ENCODE data around the gene SVIL.

The SVIL gene

DNA sequence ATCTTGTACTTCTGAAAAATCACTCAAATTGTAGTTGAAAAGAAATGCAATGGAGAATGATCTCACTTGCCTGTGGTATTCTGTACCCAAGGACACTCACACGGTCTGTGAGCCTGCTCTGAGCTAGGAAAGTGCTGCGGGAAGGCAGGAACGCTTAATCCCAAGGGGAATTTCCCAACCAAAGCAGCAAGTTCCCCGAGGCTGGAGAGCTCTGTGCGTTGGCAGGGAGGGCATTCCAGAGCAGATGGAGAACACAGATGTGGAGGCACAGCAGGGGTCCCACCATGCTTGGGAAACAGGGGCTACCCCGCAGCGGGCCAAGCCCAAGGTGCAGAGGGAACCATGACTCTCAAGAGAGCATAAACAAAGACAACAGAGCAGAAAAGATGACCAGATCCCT is 13.6 kb downstream of the SVIL start:
- H3K4me3 ChIP-seq (ENCODE audit: low read length), result no peak overlapping the region
- DNase-seq (ENCODE audit: low read depth), result peak; percentile 85
- TF ChIP-seq, protein P1, sequence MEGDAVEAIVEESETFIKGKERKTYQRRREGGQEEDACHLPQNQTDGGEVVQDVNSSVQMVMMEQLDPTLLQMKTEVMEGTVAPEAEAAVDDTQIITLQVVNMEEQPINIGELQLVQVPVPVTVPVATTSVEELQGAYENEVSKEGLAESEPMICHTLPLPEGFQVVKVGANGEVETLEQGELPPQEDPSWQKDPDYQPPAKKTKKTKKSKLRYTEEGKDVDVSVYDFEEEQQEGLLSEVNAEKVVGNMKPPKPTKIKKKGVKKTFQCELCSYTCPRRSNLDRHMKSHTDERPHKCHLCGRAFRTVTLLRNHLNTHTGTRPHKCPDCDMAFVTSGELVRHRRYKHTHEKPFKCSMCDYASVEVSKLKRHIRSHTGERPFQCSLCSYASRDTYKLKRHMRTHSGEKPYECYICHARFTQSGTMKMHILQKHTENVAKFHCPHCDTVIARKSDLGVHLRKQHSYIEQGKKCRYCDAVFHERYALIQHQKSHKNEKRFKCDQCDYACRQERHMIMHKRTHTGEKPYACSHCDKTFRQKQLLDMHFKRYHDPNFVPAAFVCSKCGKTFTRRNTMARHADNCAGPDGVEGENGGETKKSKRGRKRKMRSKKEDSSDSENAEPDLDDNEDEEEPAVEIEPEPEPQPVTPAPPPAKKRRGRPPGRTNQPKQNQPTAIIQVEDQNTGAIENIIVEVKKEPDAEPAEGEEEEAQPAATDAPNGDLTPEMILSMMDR (conservative IDR thresholded peaks at IDR 0.05; ENCODE audit: low read length), result no peak

GRCh38 chr10:29620112-29620690 is 14.6 kb downstream of the SVIL start:
- no peak for DNase-seq (ENCODE audit: low read depth)
- TF ChIP-seq, protein P1 (conservative IDR thresholded peaks at IDR 0.05; ENCODE audit: low read length), result no peak
- no peak overlapping the region for H3K4me3 ChIP-seq (ENCODE audit: low read length)

DNA sequence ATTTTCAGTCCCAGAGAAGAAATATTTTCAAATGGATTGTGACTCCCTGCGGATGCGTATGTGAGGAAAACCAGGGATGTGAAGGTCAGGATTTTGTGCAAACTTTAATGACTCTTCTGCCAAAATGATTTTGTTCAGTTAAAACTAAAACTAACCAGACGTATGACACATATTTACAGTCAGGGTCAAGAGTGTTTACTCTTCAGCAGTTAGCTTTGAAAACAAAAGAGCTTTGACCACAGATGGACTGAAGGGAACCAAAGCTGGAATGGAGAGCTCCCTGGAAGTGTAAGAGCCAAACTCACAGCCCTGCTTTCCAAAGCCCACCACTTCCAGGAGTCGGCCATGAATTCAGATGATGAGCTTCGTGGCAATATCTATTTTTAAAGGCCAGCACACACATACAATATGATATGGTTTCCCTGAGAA is 15.5 kb downstream of the SVIL start:
- TF ChIP-seq, protein P1 (conservative IDR thresholded peaks at IDR 0.05; ENCODE audit: low read length), result no peak
- peak; percentile 19 for DNase-seq (ENCODE audit: low read depth)
- no peak overlapping the region for H3K4me3 ChIP-seq (ENCODE audit: low read length)

DNA sequence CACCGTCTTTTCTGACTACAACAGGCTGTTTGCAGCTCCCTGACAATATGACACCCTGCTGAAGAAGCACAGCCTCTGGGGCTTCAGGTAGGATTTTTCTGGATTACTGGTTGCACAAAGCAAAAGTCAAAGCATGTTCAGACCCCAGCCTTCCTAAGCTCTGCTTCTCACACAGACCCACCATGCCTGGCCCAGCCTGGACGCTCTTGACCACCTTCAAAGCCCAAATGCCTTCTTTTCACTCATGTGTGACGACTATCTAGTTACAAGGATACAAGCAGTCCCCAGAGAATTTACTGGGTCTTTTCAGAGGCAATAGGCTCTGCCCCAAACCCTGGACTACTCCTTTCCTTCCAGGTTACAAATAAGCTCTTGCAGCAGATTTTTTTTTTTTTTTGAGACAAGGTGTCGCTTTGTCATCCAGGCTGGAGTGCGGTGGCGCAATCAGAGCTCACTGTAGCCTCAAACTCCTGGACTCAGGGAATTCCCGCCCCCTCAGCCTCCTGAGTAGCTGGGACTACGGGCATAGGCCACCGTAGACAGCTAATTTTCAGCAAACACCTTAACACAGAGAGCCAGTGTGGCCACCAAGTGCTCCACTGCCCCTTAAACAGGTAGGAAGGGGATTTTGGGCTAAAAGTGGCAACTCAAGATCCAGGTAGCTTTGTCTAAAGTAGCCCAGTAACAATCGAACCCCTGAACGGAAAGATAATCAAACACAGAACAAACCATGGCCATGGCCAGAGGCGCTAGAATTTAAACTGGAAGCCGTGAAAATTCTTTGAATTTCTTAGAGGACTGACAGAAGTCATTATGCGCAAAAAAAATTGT is 16.2 kb downstream of the SVIL start:
- TF ChIP-seq, protein P1 (conservative IDR thresholded peaks at IDR 0.05; ENCODE audit: low read length), result no peak
- DNase-seq (ENCODE audit: low read depth), result no peak
- no peak overlapping the region for H3K4me3 ChIP-seq (ENCODE audit: low read length)

GRCh38 chr10:29617880-29618340 is 16.9 kb downstream of the SVIL start:
- TF ChIP-seq, protein P1 (conservative IDR thresholded peaks at IDR 0.05; ENCODE audit: low read length), result no peak
- DNase-seq (ENCODE audit: low read depth), result no peak
- no peak overlapping the region for H3K4me3 ChIP-seq (ENCODE audit: low read length)

DNA sequence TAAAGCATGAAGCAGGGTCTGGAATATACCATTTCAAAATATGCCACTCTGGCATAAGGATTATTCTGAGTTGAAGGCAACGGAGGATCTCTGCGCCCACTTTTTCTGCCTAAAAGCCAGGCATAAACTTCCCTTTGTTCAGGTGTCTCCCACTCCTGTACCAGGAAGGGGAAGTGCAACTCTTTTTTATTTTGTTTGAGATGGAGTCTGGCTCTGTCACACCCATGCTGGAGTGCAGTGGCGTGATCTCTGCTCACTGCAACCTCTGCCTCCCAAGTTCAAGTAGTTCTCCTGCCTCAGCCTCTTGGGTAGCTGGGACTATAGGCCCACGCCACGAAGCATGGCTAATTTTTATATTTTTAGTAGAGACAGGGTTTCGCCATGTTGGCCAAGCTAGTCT is 18.2 kb downstream of the SVIL start:
- no peak for DNase-seq (ENCODE audit: low read depth)

More for the DNA sequence above, 18.2 kb downstream of the SVIL start:
- TF ChIP-seq, protein P1 (conservative IDR thresholded peaks at IDR 0.05; ENCODE audit: low read length), result no peak
- H3K4me3 ChIP-seq (ENCODE audit: low read length), result no peak overlapping the region

Measured in AG10803 (cell line).